Jurkat, Clone E6-1 (cell line): Measurements from ENCODE around the gene PKLR.
A peak's percentile ranks its signal among the peaks of the same experiment; 100 is the strongest.
"Not testable (repeated sequence)": the region's sequence is repeated elsewhere in the genome, so short reads cannot be mapped to it uniquely, and the experiment has no call there.

Source experiments
- DNase-seq: peaks from one replicate; pipeline ENCODE4 v3.0.0-alpha.2; 2011; ENCODE audit warnings: low read depth, low spot score
- H3K4me3 ChIP-seq: 2 replicates; pipeline ENCODE4 v1.5.1; 2011; ENCODE audit warnings: mild to moderate bottlenecking, low read length, control low read depth, moderate library complexity

The PKLR gene

GRCh38 chr1:155291006-155291405 lies 10.2 kb downstream of the PKLR start:
- not testable (repeated sequence) for H3K4me3 ChIP-seq, DNase-seq

- no peak for DNase-seq
- H3K4me3 ChIP-seq = no peak overlapping the region
These were observed 13.2 kb downstream of the PKLR start for GRCh38 chr1:155287987-155288543.

DNA sequence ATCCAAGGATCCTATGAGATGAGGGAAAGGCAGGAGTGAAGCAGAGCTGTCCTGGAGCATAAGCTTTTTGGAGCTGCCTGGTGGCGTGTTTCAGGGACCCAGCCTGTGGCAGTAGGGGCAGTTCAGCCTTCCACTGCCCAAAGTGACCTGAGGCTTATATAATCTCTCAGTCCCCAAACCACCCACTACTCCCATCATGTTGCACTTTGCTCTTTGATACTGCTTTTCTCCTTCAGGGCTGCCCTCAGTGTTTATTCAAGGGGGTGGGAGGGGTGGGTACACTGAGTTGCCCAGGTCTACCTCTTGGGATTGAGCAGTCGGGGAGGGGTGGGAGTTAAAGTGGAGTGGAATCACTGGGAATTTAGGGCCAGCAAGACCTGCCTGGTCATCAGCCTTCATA lies 14.7 kb downstream of the PKLR start:
- no peak for DNase-seq
- H3K4me3 ChIP-seq = no peak overlapping the region

DNA sequence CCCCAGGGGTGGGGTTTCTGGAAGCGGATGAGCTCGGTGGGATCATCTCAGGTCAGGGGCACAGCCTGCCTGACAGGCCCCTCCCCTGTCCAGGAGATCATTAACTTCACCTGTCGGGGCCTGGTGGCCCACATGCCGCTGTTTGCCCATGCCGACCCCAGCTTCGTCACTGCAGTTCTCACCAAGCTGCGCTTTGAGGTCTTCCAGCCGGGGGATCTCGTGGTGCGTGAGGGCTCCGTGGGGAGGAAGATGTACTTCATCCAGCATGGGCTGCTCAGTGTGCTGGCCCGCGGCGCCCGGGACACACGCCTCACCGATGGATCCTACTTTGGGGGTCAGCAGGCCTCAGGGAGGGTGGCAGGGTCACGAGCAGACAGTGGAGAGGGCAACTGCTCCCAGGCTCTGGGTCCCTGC lies 15.6 kb downstream of the PKLR start:
- DNase-seq = no peak
- no peak overlapping the region for H3K4me3 ChIP-seq

- no peak overlapping the region for H3K4me3 ChIP-seq
- no peak for DNase-seq
These were observed 16.2 kb downstream of the PKLR start for GRCh38 chr1:155285063-155285462.

- DNase-seq = no peak
- no peak overlapping the region for H3K4me3 ChIP-seq
These were observed 16.8 kb downstream of the PKLR start for GRCh38 chr1:155284476-155284875.

DNA sequence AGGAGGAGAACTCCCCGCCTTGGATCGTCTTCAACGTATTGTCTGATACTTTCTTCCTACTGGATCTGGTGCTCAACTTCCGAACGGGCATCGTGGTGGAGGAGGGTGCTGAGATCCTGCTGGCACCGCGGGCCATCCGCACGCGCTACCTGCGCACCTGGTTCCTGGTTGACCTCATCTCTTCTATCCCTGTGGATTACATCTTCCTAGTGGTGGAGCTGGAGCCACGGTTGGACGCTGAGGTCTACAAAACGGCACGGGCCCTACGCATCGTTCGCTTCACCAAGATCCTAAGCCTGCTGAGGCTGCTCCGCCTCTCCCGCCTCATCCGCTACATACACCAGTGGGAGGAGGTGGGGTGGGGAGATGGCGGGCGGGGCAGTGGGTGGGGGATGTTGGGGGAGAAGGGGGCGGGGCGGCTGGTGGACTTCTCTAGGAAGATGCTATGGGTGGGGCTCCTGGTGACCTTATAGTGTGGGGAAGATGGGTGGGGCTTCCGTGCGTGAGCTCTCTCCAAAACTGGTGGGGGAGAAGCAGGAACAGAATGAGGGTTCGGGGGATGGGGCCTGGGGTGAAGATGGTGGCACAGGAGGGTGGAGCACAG lies 18.6 kb downstream of the PKLR start:
- no peak for DNase-seq
- no peak overlapping the region for H3K4me3 ChIP-seq

DNA sequence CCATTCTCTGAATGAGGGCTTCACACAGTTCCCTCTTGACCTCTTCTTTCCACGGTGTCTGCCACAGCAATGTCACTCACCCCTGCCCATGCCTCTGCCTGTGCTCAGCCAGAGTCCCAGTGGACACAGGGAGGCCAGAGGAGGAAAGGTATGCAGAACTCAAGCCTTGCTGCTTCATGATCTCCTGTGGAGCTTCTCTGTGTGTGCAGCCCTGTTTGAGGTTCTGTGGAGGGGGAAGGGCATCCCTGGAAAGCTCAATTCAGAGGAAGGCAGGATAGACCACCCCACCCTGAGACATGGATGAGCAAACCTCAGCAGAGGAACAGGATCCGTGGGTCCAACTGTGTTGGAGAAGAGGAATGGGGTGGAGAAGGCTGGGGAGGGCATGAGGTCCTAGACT lies 22.0 kb downstream of the PKLR start:
- no peak overlapping the region for H3K4me3 ChIP-seq
- no peak for DNase-seq

GRCh38 chr1:155278689-155279160 lies 22.5 kb downstream of the PKLR start:
- DNase-seq = no peak
- H3K4me3 ChIP-seq = peak overlapping the region; percentile 76; the same call in 1 of the 2 replicates

DNA sequence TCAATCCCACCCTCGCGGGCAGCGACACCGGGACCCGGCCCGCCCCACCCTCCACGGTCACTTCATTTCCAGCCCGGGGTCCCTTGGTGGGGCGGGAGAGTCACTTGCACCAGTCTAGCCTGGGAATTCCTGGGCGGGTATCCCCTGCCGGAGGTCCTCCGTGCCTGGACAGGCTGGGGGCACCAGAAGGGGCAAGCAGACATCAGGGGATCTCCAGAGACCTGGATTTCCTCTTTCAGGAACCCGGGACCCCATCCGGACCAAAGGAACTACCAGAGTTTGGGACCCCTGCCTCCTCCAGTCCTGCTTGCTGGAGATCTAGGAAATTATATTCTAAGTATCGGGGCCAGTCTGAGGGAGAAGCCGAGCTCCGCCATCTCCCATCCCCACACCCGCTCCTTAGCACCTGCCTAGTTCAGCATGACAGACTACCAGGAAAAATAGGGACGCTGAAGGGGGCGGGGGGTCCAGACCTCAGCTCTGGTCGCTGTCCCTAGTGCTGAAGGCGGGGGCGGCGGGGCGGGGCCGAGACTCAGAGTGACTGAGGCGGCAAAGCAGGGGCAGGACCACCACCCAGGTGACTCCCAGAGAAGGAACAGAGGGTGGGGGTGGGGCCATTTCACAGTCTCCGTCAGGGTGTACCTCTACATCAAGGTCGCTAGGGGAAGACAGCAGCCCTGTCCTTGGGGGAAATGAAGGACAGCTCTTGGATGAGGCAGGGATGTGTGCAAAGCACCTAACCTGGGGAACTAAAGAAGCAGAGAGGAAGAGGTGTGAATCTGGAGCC lies 23.1 kb downstream of the PKLR start:
- peak overlapping the region; percentile 76 for H3K4me3 ChIP-seq
- DNase-seq = peak; percentile 77

DNA sequence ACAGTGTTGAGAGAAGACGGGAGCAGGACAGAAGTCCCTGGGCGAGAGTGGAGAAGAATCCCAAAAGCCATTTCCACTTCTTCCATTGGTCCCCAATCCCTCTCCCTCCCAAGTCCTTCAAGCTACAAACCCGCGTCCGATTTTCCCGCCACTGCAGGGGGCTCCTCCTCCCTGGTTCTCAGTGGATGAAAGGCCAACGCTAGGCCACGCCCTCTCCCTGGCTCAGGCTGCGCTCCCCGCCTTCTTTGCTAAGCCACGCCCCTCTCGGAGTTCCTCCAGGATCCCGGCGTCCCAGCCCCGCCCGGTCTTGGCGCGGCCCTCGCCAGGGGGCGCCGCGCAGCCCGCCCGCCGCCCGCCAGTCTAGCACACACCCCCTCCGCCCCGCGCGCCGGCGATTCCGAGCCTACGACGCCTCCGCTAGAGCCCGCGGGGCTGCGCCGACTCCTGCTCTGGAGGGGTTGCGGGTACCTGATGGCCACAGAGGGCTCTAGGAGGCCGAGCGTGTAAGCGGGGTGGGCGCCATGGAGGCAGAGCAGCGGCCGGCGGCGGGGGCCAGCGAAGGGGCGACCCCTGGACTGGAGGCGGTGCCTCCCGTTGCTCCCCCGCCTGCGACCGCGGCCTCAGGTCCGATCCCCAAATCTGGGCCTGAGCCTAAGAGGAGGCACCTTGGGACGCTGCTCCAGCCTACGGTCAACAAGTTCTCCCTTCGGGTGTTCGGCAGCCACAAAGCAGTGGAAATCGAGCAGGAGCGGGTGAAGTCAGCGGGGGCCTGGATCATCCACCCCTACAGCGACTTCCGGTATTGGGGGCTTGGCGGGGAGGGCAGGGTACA lies 24.0 kb downstream of the PKLR start, which contains the start of gene HCN3:
Gene HCN3, plus strand, starts transcription at position 394 of the 832 bp plus-strand sequence. Its CDS starts 128 bp downstream, at position 522.
- H3K4me3 ChIP-seq = peak within 1 kb of the TSS; percentile 76
- peak; percentile 91 for DNase-seq

DNA sequence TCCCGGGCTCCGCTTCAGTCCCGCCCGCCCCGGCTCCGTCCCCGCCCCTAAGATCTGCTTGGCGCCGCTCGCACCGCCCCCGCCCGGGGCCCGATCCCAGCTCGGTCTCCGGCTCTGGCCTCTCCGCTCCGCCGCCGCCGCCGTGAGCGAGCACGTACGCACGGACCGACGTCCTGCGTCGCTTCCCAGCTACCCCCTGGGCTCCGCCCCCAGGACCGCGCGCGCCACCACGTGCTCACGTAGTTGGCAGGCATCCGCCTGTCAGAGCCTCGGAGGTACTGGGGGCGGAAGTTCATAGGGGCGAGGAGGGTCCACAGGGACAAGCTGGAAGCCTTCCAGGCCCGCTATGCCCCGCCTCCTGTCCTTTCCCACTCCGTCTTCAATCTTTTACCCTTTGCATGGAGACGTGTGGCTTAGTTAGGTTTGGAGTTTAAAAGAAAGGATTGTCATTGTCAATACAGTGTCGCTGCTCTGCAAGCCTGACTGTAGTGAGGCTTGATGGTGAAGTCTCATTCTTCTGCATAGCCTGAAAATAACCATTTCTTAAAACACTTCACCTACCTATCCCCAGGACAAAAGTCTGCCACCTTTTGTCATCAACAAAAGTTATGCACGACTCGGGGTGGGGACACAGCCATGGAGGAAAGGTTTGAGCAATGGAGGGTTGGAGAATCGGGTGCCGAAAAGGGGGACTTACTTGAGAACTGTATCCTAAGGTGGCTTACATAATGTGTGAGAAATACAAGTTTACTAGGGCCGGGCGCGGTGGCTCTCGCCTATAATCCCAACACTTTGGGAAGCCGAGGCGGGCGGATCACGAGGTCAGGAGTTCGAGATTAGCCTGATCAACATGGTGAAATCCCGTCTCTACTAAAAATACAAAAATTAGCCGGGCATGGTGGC lies 27.6 kb downstream of the PKLR start, which contains the start of gene CLK2:
Gene CLK2, minus strand, starts transcription at position 162 of the 903 bp plus-strand sequence. CDS start 2,527 bp downstream, outside the sequence.
- H3K4me3 ChIP-seq = peak within 1 kb of the TSS; percentile 68
- DNase-seq = peak; percentile 92

DNA sequence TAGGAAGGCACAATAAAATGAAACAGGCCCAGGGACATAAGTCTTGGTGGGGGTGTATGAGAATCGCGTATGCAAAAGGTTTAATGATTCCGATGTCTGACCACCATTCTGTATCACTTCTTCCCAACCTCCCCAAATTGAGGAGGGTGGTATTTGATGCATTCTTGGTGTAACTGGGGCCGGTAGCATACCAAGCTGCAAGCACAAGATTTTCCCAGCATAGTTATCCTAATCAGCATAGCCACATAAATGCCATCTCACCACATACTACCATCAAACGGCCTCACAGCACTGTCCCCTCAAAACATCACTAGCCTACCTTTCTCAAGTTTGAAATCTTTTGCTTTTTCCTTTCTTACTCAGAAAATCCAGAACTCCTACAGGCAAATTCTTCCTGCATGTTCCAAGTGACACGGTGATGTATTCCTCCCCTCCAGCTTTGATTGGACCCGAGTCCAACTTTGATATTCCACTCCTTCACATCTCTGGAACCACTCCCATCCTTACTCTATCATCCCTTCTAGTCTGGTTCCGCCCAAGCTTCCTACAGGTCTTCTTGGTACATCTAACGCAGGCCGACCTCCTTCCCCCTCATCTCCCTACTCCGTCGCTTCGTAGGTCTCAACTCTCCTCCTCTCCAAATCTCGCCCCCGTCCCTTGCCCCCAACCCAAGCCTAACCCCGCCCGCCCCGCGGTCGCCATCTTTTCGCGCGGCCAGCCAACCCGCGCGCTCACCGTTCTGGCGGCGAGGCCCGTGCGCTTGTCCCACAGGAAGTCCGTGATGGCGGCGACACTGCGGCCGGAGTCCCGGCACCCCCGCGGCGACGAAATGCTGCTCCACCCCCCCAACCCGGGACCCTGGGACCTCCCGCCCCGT lies 28.5 kb downstream of the PKLR start:
- DNase-seq = no peak
- peak overlapping the region; percentile 68 for H3K4me3 ChIP-seq

GRCh38 chr1:155269381-155269780 lies 31.9 kb downstream of the PKLR start:
- no peak for DNase-seq

DNA sequence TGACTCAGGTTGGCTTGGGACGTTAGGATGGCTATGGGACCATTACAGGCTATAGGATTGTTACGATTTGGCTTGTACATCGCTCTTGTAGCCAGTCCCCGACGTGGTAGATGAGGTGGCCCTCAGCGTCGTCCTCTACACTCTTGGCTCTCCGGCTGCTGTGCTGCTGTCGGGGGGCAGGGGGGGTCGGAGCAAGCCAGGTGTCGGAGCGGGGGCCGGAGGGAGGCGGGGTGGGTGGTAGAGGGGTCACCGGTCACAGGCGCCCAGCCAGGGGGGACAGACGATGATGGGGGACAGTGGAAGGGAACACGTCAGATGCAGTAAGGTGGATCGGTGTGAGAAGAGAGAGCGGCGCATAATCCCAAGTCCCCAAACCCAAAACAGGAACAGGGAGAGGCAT lies 32.6 kb downstream of the PKLR start:
- no peak for DNase-seq
- no peak overlapping the region for H3K4me3 ChIP-seq

More at GRCh38 chr1:155269381-155269780, 31.9 kb downstream of the PKLR start:
- H3K4me3 ChIP-seq = no peak overlapping the region

GRCh38 chr1:155267373-155267772 lies 33.9 kb downstream of the PKLR start:
- no peak for DNase-seq
- no peak overlapping the region for H3K4me3 ChIP-seq

GRCh38 chr1:155266553-155266952 lies 34.7 kb downstream of the PKLR start:
- H3K4me3 ChIP-seq = no peak overlapping the region
- DNase-seq = no peak
